BE2C (cell line): Measurements from ENCODE around the gene KRTAP4-3.
"Not testable (repeated sequence)": the region's sequence is repeated elsewhere in the genome, so short reads cannot be mapped to it uniquely, and the experiment has no call there.

Source experiments
- DNase-seq: peaks from one replicate; pipeline ENCODE4 v3.0.0-alpha.2; 2020
- H3K27me3 ChIP-seq: fragments of 250-450 bp; sonication (Bioruptor Pico); 2 replicates; pipeline ENCODE4 v1.5.1; 2020; ENCODE audit warnings: mild to moderate bottlenecking
- H3K36me3 ChIP-seq: fragments of 250-450 bp; sonication (Bioruptor Pico); 2 replicates; pipeline ENCODE4 v1.5.1; 2020; ENCODE audit warnings: mild to moderate bottlenecking
- H3K4me1 ChIP-seq: fragments of 250-450 bp; sonication (Bioruptor Pico); 2 replicates; pipeline ENCODE4 v1.5.1; 2020
- H3K4me3 ChIP-seq: 2 replicates; pipeline ENCODE4 v1.5.1; 2011; ENCODE audit warnings: low read depth, low read length
- H3K9me3 ChIP-seq: fragments of 250-450 bp; sonication (Bioruptor Pico); 2 replicates; pipeline ENCODE4 v1.5.1; 2020
- TF ChIP-seq, protein P1 (sequence below): IDR thresholded peaks from 2 replicates; pipeline ENCODE4 v1.5.1; 2012; ENCODE audit warnings: mild to moderate bottlenecking, low read depth, low read length

KRTAP4-3 gene

DNA sequence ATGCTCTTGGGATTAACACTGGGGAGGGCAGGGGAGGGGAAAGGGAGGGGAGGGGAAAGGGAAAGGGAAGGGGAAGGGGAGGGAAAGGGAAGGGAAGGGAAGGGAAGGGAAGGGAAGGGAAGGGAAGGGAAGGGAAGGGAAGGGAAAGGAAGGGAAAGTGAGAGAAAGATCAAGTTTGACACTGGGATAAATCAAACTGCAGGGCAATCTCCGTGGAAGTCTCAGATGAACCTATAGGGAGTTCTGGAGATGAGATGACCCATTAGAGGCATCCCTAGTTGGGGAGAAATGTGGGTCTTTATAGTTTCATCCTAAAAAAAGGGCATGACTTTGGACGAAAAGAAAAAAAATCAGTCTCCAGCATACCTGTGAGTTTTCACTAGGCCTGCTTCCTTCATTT lies 46.3 kb downstream of the KRTAP4-3 start:
- no peak for DNase-seq
- TF ChIP-seq, protein P1, sequence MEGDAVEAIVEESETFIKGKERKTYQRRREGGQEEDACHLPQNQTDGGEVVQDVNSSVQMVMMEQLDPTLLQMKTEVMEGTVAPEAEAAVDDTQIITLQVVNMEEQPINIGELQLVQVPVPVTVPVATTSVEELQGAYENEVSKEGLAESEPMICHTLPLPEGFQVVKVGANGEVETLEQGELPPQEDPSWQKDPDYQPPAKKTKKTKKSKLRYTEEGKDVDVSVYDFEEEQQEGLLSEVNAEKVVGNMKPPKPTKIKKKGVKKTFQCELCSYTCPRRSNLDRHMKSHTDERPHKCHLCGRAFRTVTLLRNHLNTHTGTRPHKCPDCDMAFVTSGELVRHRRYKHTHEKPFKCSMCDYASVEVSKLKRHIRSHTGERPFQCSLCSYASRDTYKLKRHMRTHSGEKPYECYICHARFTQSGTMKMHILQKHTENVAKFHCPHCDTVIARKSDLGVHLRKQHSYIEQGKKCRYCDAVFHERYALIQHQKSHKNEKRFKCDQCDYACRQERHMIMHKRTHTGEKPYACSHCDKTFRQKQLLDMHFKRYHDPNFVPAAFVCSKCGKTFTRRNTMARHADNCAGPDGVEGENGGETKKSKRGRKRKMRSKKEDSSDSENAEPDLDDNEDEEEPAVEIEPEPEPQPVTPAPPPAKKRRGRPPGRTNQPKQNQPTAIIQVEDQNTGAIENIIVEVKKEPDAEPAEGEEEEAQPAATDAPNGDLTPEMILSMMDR: no peak
- no peaks in the 10 kb centered on the region for H3K9me3 ChIP-seq
- no peak overlapping the region for H3K4me3 ChIP-seq
- H3K4me1 ChIP-seq: no peaks in the 10 kb centered on the region
- peaks cover 11% of the 10 kb centered on the region for H3K27me3 ChIP-seq
- no peaks in the 10 kb centered on the region for H3K36me3 ChIP-seq

GRCh38 chr17:41119696-41120690 lies 48.0 kb downstream of the KRTAP4-3 start:
- H3K36me3 ChIP-seq, H3K4me3 ChIP-seq, H3K9me3 ChIP-seq, H3K4me1 ChIP-seq, DNase-seq: not testable (repeated sequence)
- H3K27me3 ChIP-seq: peaks cover 11% of the 10 kb centered on the region

GRCh38 chr17:41118721-41119120 lies 49.3 kb downstream of the KRTAP4-3 start:
- H3K4me1 ChIP-seq: no peaks in the 10 kb centered on the region
- peaks cover 8% of the 10 kb centered on the region for H3K27me3 ChIP-seq
- H3K9me3 ChIP-seq: no peaks in the 10 kb centered on the region
- TF ChIP-seq, protein P1: no peak
- no peak overlapping the region for H3K4me3 ChIP-seq
- no peaks in the 10 kb centered on the region for H3K36me3 ChIP-seq
- DNase-seq: no peak

DNA sequence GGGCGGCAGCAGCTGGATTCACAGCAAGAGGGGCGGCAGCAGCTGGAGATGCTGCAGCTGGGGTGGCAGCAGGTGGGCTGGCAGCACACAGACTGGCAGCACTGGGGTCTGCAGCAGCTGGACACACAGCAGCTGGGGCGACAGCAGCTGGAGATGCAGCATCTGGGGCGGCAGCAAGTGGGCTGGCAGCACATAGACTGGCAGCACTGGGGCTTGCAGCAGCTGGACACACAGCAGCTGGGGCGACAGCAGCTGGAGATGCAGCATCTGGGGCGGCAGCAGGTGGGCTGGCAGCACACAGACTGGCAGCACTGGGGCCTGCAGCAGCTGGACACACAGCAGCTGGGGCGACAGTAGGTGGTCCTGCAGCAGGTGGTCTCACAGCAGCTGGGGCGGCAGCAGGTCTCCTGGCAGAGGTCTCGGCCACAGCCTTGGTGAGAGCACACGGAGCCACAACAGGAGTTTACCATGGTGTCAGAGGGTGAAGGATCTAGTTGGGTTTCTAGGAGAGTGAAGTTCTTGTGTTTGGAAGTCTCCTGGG lies 50.1 kb downstream of the KRTAP4-3 start, which contains the start of gene KRTAP4-11:
Gene KRTAP4-11 (minus strand): TSS at position 528 of the 541 bp plus-strand sequence. CDS start 58 bp downstream, at position 470.
- H3K36me3 ChIP-seq, DNase-seq, H3K27me3 ChIP-seq, H3K4me3 ChIP-seq, H3K4me1 ChIP-seq, H3K9me3 ChIP-seq: not testable (repeated sequence)
